ENCODE data around the gene CYB5B.

Gene CYB5B, protein sequence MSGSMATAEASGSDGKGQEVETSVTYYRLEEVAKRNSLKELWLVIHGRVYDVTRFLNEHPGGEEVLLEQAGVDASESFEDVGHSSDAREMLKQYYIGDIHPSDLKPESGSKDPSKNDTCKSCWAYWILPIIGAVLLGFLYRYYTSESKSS

DNA sequence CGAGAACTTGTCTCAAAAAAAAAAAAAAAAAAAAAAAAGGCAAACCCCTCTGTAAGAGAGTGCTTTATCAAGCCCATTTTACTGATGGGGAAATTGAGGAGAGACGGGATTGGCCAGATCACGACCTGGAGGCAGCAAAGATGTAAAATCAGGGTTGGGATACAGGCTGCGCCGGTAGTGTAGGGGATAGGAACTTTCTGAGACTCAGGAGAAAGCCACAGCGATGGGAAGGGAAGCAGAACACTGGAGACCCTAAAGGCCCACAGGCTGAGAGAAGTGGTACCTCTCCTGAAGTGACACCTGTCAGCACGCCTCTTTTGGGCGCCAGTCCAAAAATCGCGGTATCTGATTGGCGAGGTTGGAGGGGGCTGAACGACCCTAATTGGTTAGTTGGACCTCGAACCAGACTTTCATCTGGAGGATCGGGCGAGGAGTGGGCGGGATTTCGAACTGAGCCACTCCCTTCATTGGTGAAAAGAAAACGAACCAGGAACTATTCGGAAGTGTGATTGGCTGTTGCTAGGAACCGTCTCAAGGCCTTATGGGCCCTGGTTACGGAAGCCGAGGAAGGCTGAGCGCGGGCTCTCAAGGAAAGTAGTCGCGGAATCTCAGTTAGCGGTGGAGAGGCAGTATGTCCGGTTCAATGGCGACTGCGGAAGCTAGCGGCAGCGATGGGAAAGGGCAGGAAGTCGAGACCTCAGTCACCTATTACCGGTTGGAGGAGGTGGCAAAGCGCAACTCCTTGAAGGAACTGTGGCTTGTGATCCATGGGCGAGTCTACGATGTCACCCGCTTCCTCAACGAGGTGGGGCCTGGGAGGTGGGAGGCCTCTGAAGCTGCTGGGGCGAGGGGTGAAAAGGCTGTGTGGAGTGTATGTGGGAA, at the start of gene CYB5B:
TSS of gene CYB5B (plus strand) at position 567 of the 882 bp plus-strand sequence. CDS start at position 632, 65 bp downstream.
- DNase-seq (ENCODE audit: low read depth in 2 of 2, low spot score in 1 of 2) = peak; percentile 86 to 92

DNA sequence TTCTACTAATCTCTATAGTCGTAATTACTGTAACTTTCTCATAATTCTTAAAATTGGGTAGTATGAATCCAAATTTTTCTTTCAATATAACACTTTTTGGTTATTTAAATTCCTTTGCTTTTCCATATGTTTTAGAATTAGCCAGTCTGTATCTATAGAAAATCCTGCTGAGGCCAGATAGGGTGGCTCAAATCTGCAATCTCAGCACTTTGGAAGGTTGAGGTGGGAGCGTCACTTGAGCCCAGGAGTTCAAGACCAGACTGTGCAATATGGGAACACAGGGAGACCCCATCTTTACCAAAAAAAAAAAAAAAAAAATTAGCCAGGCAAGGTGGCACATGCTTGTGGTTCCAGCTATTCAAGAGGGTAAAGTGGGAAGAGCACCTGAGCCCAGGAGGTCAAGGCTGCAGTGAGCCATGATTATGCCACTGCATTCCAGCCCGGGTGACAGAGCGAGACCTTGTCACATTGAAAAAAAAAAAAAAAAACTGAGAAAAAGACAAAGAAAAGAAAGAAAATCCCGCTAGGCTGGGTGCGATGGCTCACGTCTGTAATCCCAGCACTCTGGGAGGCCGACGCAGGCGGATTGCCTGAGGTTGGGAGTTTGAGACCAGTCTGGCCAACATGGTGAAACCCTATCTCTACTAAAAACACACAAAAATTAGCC, 47.9 kb upstream of the CYB5B start:
- DNase-seq (ENCODE audit: low read depth in 2 of 2, low spot score in 1 of 2) = no peak

DNA sequence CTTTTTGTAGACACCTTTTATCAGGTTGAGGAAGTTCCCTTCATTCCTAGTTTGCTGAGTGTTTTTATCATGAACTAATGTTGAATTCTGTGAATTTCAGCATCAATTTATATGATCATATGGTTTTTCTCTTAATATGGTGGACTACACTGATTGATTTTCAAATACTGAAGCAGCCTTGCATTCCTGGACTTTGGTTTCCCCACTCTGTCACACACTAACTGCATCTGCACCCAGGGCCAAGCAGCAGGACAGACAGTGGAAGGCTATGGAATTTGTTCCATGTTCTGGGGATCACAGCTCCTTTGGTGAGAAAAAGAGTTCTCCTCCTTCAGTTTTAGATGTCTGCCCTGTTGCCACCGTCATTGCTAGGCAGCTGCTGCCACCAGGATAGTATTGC, 46.4 kb upstream of the CYB5B start:
- no peak for DNase-seq (ENCODE audit: low read depth in 2 of 2, low spot score in 1 of 2)

DNA sequence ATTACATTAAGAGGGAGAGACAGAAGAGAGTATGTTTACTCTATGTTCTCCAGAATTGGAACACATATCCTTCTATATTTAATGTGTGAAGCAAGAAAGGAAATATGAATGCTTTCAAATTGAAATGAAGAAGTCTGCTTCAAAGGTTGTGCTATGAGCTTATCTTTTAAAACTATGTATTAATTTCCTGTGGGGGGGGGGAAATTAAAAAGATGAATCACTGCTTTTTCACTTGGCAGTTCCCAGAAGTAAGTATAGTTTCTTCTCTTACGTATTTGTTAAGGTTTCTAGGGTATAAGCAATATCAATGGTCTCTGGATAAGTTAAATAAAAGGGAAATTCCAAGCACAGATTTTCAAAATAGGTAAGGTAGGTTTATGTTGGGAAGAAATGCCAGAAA, 45.7 kb upstream of the CYB5B start:
- DNase-seq (ENCODE audit: low read depth in 2 of 2, low spot score in 1 of 2) = no peak

DNA sequence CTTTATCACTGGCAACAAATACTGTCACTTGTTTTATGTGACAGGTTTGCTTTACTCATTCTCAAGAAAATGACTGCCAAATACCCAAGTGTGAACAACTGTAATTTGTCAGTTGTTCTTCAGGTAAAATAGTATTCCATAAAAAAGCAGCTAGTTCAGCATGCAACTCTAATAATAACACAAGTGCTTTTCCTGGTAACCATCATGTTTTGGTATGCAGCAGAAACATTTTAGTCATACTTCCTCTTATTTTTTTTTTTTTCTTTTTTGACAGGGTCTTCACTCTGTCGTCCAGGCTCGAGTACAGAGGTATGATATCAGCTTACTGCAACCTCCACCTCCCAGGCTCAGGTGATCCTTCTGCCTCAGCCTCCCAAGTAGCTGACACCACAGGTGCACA, 43.2 kb upstream of the CYB5B start:
- DNase-seq (ENCODE audit: low read depth in 2 of 2, low spot score in 1 of 2) = no peak

DNA sequence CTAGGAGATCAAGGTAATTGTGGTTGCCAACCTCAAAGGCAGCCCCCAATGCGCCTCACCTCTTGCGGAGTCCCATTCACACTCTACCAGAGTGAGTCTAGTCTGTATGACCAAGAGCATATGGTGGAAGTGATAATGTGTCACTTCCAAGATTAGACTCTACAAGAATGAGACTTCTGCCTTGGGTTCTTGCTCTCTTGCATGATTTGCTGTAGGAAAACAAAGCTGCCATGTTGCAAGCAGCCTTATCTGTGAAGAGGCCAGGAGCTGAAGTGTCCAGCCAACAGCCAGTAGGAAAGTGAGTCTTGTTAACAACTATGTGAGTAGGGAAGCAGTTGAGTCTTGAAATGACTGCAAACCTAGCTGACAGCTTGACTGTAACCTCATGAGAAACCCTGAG, 42.0 kb upstream of the CYB5B start:
- no peak for DNase-seq (ENCODE audit: low read depth in 2 of 2, low spot score in 1 of 2)

DNA sequence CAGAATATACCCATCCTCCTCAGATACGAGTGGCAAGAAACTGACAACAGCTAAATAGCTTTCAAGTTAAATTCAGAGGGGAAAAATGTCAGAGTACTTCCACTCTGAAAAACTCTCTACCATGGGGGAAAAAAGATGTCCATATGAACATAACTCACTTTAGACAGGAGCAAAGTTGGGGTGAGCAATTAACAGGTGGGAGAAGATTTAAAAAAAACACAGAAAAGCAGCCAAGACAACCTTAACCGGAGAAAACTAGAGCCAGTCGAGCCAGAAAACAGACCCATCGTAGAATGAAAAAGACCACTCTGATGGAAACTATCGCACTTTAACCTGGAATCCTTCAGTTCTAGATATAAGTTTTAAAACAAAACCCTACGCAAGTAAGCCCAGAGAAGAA, 39.4 kb upstream of the CYB5B start:
- DNase-seq (ENCODE audit: low read depth in 2 of 2, low spot score in 1 of 2) = no peak

DNA sequence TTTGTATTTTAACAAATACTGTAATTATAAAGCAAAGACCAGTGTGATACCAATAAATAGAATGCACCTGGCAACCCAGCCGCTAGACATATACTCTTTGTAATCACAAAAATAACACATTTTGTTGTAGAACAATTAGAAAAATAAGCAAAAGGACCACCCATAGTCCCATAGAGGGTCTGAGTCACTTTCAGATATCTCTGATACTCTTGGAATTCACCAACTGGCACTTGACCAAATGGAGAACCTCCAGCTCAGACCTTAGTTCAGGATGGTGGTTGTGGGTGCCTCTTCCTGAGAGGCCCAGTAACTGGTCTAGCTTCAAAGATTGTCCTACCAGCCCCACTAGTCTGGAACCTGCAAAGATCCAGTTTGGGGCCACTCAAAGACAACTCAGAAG, 37.8 kb upstream of the CYB5B start:
- no peak for DNase-seq (ENCODE audit: low read depth in 2 of 2, low spot score in 1 of 2)

DNA sequence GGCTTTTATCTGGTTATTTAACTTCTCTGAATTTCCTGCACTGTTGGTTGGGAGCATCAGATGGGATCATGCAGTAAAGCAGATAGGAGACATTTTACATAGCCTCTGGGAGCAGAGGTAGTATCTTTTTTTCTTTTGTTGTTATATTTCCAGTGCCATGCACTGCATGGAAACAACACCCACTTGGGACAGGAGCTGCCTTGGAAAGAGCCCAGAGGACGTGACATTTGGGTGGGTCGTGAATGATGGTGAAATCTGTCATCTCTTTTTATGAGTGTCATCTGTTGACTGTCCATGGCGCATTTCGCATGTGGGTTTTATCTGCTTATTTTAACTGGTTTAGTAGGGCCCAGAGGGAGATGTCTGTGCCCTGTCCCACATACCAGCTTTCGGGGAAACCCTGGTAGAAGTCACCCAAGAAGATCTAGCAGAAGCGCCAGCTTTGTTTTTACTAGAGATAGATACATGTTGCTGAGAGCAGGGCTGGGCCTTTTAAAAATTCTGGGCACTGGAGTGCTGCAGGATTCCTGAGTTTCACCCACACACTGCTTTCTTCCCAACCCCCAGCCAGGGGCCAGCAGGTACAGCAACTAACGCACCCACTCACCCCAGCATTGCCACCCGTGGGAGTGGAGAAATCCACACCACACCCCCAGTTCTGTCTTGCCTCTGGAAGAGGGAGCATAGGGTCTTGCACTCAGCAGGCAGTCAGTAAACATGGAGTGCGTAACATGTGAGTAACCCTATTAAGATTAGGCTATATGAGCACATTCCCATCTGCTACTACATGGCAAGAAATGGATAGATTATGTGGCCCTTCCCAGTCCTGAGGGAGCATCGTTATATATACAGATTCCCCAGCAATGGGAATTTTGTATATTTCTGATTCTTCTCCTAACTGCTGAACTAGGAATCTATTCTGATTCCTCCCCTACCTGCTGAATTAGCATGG, 30.2 kb upstream of the CYB5B start:
- DNase-seq (ENCODE audit: low read depth in 2 of 2, low spot score in 1 of 2) = no peak

DNA sequence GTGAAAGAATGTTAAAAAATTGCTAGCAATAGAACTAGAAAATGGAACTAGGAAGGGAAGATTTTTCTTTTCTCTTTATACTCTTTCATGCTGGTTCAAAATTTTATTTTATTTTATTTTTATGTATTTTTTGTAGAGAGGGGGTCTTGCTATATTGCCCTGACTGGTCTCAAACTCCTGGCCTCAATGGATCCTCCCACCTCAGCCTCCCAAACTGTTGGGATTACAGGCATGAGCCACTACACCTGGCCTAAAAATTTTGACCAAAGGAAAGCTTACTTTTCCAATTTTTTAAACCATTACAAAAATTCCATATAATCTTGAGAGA, 28.6 kb upstream of the CYB5B start:
- no peak for DNase-seq (ENCODE audit: low read depth in 2 of 2, low spot score in 1 of 2)

DNA sequence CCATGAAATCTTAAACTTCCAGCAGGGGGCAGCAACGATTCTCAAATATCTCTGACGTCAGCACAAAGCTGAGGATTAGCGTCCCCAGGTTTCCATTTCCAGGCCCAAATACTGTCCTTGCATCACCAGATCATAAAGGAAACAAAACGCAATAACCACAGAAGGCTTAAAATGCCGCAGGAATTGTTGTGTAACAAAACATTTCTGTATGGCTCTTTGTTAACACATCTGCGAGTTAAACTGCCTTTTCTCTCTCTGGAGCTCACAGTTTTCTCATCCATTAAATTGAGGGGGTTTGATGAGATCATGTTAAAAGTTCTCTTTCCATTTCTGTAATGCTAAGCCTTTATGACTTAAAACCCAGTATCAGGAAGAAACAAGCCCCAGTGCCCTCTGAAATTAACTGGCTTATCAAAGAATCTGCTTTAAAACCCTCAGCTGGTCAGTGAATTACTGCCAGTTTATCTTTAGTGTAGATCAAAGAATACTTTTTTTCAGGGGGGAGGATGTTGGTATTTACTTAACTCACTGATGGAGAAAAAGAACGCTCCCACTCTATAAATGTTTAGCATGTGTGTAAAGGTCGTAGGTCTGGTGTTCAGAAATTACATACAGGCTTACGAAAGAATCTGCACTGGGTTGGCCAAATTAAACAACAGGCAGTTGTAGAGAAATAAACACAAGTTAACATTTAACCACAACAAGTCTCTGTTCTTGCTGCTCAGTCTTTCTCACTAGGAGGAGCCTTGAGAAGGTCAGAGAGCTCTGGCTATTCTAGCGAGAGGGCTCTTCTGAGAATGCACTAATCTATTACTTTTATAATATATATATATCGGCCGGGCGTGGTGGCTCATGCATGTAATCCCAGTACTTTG, 28.0 kb upstream of the CYB5B start:
- peak; percentile 39 to 55 for DNase-seq (ENCODE audit: low read depth in 2 of 2, low spot score in 1 of 2)

DNA sequence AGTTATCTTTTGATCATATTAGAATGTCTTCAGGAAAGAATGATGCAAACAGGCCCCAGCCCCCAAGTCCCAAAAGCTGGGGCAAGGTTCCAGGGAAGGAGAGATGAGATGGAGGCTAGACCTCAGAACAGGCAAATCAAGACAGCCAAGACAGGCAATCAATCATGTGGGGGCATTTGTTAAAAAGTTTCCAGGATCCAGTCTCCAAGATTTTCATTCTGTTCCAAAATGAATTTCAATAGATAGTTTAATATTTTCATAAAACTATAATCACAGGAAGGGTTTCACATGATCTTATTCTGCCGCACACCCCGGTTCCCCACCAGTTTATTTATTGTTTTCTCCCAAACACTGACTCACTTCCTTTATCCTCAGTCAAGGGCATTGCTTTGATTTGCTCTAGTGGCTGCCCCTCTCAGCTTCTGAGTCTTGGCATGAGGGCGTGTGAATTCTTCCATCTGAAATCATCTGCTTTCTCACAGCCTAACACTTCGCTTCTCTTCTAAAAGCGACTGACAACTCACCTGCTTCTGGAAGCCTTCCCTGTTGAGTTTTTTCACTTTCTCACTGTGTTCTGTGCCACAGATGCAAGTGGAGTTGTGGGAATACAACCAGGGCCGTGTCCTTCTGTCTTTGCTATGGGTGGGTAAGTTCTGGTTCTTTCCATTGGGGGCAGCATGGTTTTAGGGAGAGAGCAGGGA, 26.4 kb upstream of the CYB5B start:
- no peak for DNase-seq (ENCODE audit: low read depth in 2 of 2, low spot score in 1 of 2)

DNA sequence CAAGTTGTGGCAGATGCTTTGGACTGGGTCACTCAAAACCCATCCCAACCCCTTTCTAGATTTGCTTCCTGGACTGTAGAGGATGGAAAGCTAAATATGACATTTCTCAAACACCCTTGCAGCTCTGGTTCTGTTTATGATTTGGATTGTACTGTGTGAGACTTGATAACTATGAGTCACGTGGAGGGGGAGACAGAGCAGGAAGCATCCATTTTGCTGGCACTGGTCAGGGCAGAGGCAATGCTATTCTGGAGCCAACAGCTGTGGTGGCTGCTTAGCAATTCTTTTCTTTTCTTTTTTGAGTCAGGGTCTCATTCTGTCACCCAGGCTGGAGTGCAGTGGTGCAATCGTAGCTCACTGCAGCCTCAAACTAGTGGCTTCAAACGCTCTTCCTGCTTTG, 25.1 kb upstream of the CYB5B start:
- DNase-seq (ENCODE audit: low read depth in 2 of 2, low spot score in 1 of 2) = no peak

DNA sequence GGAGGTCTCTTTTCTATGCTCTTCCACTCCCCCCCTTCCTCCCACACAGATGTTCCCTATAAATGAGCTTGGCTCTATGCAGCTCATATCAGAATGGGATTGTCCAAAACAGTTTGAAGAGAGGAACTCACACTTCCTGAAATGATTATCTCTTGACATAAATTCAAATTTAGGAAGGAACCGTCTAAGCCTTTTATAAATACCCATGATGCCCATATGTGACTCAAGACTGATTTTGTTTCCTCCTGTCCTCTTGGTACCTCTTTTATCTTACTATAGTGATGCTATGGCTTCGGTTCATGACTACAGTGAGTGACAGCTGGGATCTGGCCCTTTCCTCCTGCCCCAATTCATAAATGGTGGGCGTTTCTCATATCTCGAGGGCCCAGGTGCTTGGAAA, 22.0 kb upstream of the CYB5B start:
- DNase-seq (ENCODE audit: low read depth in 2 of 2, low spot score in 1 of 2) = no peak

DNA sequence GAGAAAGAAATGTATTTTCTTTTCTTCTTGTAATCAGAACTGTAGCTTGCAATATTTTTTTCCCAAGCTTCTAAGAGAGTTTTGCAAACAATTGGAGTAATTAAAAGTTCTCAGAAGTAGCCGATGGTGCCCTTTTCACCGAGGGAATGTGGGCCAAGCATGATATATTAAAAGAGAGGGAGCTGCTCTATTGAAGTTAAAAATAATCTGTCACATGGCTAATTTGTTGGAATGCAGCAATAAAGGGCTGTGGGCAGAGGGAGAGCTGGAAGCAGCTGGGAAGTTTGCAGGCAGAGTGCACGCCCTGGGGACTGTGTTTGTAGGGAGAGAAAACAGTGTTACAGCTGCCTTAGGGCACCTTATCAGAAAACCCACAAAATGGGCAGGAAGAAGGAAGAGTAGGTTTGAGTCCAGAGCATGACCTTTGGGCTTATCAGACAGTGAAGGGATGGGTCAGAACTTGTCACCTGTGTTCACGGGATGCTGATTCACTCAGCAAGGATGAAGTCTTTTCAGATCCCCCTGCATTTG, 20.1 kb upstream of the CYB5B start:
- DNase-seq (ENCODE audit: low read depth in 2 of 2, low spot score in 1 of 2) = no peak

DNA sequence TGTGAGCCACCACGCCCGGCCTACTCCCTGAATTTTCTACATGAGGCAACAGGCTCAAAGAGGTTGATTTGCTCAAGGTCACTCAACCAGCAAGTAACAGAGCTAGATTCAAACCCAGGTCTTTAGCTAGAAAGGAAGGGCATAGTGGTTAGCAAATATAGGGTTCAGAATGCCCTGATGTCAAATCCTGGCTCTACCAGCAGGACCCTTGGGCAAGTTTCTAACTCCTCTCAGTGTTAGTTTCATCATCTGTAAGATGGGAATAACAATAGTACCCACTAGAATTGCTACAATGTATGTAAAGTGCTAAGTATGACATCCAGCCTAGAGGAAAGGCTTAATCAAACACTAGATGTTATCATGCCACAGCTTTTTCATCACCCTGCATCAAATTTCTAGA, 19.1 kb upstream of the CYB5B start:
- no peak for DNase-seq (ENCODE audit: low read depth in 2 of 2, low spot score in 1 of 2)

DNA sequence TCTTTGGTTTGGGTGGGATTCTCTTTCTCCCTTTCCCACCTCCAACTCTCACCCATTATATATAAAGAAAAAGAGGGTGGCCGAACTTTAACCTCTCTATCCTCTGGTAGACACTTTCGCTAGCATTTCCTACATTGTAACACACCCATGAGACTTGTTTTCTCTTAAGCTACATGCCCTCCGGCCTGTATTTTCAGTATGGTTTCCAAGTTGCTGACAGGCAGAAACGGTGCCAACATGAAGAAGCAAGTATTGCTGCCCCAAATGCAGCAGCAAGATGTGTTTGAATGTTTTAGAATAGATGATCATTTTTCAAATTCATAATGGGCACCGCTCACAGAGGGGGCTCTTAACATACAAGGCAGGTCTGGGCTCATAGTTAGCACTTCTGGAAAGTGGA, 18.7 kb upstream of the CYB5B start:
- DNase-seq (ENCODE audit: low read depth in 2 of 2, low spot score in 1 of 2) = no peak

DNA sequence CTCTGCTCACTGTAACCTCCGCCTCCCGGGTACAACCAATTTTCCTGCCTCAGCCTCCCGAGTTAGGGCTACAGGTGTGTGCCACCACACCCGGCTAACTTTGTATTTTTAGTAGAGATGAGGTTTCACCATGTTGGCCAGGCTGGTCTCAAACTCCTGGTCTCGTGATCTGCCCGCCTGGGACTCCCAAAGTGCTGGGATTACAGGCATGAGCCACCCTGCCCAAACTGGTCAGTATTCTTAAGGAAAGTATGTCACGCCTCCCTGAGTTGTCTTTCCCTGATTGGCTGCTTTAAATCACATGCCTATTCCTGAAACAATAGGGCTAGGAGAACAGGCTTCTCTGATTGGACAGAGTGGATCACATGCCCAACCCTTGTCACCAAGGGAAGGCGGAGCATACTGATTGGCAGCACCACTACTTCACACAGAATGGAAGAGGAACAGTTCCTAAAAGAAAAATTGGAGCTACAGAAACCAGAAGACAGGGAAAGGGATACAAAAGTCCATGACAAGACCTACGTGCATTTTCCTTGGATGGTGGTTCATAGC, 17.6 kb upstream of the CYB5B start:
- DNase-seq (ENCODE audit: low read depth in 2 of 2, low spot score in 1 of 2) = no peak

DNA sequence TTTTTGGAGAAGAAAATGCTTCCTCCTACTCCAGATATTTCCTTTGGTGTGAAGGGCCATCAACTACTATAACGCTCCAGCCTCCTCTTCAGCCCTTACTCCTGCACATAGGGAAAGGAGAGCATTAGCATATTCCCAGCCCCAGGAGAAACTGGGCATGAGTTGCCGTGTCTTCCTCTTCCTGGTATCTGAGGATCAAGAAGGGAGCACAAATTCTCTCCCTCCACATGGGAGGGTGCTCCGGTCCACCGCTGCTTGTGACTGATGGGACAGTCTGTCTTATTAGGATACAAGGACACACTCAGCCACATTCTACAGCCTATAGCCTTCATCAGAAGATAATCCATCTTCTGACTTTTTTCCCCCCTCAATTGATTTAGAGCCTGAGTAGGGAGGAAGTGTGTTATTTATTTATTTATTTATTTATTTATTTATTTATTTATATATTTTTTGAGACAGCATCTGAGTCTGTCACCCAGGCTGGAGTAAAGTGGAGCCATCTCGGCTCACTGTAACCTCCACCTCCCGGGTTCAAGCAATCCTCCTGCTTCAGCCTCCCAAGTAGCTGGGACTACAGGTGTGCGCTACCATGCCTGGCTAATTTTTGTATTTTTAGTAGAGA, 16.6 kb upstream of the CYB5B start:
- no peak for DNase-seq (ENCODE audit: low read depth in 2 of 2, low spot score in 1 of 2)

All from stimulated activated CD8-positive, alpha-beta memory T cell treated with anti-CD3 and anti-CD28 coated beads, Interleukin-4, amount 100 ng/mL, for 4 hours (primary cell).